HG03066 (cell line): Measurements from ENCODE around the gene CSH1.
"Not testable (repeated sequence)": the region's sequence is repeated elsewhere in the genome, so short reads cannot be mapped to it uniquely, and the experiment has no call there.

ENCODE experiments used
- ATAC-seq: cut with Tn5 transposase; IDR thresholded peaks from one replicate; pipeline ENCODE4 v1.9.1; 2021; ENCODE audit warnings: low read depth; ENCODE audit not compliant: unreplicated experiment

CSH1 gene

GRCh38 chr17:63871646-63872365, 24.6 kb downstream of the CSH1 start:
- ATAC-seq, result not testable (repeated sequence)

- not testable (repeated sequence) for ATAC-seq
These were observed 26.1 kb downstream of the CSH1 start for GRCh38 chr17:63870292-63870665.

- ATAC-seq, result not testable (repeated sequence)
These were observed 26.7 kb downstream of the CSH1 start for GRCh38 chr17:63869491-63870291.

- ATAC-seq, result not testable (repeated sequence)
These were observed 29.7 kb downstream of the CSH1 start for GRCh38 chr17:63866625-63867024.

- ATAC-seq, result no peak
These were observed 37.1 kb downstream of the CSH1 start for GRCh38 chr17:63859257-63859656.

- not testable (repeated sequence) for ATAC-seq
These were observed 39.9 kb downstream of the CSH1 start for GRCh38 chr17:63856425-63856824.

- no peak for ATAC-seq
These were observed 41.2 kb downstream of the CSH1 start for GRCh38 chr17:63855185-63855584.

- ATAC-seq, result no peak
These were observed 41.7 kb downstream of the CSH1 start for GRCh38 chr17:63854709-63855108.

GRCh38 chr17:63853260-63853659, 43.1 kb downstream of the CSH1 start:
- no peak for ATAC-seq

- no peak for ATAC-seq
These were observed 46.0 kb downstream of the CSH1 start for GRCh38 chr17:63850401-63850800.

- ATAC-seq, result peak; percentile 82
These were observed 47.3 kb downstream of the CSH1 start for GRCh38 chr17:63848834-63849689.

GRCh38 chr17:63847525-63848249, 48.7 kb downstream of the CSH1 start:
- no peak for ATAC-seq

GRCh38 chr17:63845509-63845908, 50.9 kb downstream of the CSH1 start:
- no peak for ATAC-seq
